Hepatocyte (in vitro differentiated cells): ENCODE results near the gene EYS. TPM values are rescaled to one million over a fixed set of nuclear protein-coding genes. Genes with fewer than 3 reads are reported as not detected.

Experiments
- DNase-seq: peaks from one replicate; pipeline ENCODE4 v3.0.0-alpha.2; 2016; ENCODE audit warnings: low spot score
- H2AFZ ChIP-seq: fragments of 200-600 bp; sonication (generic); 2 replicates; pipeline ENCODE4 v1.6.0; 2016; ENCODE audit warnings: antibody characterized with exemption, mild to moderate bottlenecking
- H3K27ac ChIP-seq: fragments of 200-600 bp; sonication (generic); 2 replicates; pipeline ENCODE4 v1.5.1; 2016; ENCODE audit warnings: mild to moderate bottlenecking
- H3K27me3 ChIP-seq: fragments of 200-600 bp; sonication (generic); 2 replicates; pipeline ENCODE4 v1.6.1; 2016
- H3K36me3 ChIP-seq: fragments of 200-600 bp; sonication (generic); replicated peaks from 2 replicates; pipeline ENCODE4 v1.5.1; 2016; ENCODE audit warnings: low read depth; ENCODE audit not compliant: insufficient read depth
- H3K4me1 ChIP-seq: fragments of 200-600 bp; sonication (generic); 2 replicates; pipeline ENCODE4 v1.5.1; 2016; ENCODE audit warnings: mild to moderate bottlenecking, moderate library complexity; ENCODE audit not compliant: insufficient read depth
- H3K4me2 ChIP-seq: fragments of 200-600 bp; sonication (generic); 2 replicates; pipeline ENCODE4 v1.6.0; 2016
- H3K4me3 ChIP-seq: fragments of 200-600 bp; sonication (generic); 2 replicates; pipeline ENCODE4 v1.5.1; 2016; ENCODE audit warnings: mild to moderate bottlenecking
- H3K79me2 ChIP-seq: fragments of 200-600 bp; sonication (generic); 2 replicates; pipeline ENCODE4 v1.6.0; 2017; ENCODE audit warnings: mild to moderate bottlenecking
- H3K9me2 ChIP-seq: fragments of 200-600 bp; sonication (generic); replicated peaks from 2 replicates; pipeline ENCODE4 v1.6.0; 2017; ENCODE audit warnings: mild to moderate bottlenecking; ENCODE audit not compliant: insufficient read depth
- H3K9me3 ChIP-seq: fragments of 200-600 bp; sonication (generic); 2 replicates; pipeline ENCODE4 v1.5.1; 2016; ENCODE audit warnings: low read depth, mild to moderate bottlenecking
- H4K20me1 ChIP-seq: fragments of 200-600 bp; sonication (generic); 2 replicates; pipeline ENCODE4 v1.6.0; 2016; ENCODE audit warnings: mild to moderate bottlenecking; ENCODE audit not compliant: insufficient read depth, poor library complexity, severe bottlenecking
- CTCF ChIP-seq: fragments of 200-600 bp; sonication (generic); IDR thresholded peaks from 2 replicates; pipeline ENCODE4 v1.5.1; 2016; ENCODE audit warnings: antibody characterized with exemption, mild to moderate bottlenecking; ENCODE audit not compliant: poor library complexity
- EZH2 ChIP-seq: fragments of 200-600 bp; sonication (generic); IDR thresholded peaks from 2 replicates; pipeline ENCODE4 v1.6.1; 2016; ENCODE audit warnings: antibody characterized with exemption, mild to moderate bottlenecking, borderline replicate concordance
- EZH2phosphoT487 ChIP-seq: fragments of 200-600 bp; sonication (generic); IDR thresholded peaks from one replicate; pipeline ENCODE4 v1.6.1; 2018; ENCODE audit warnings: antibody characterized with exemption, mild to moderate bottlenecking, low read depth, moderate library complexity; ENCODE audit not compliant: unreplicated experiment, severe bottlenecking
- WGBS: methylation state at CpG from one replicate; pipeline ENCODE4 v1.1.6; 2016; ENCODE audit warnings: low lambda C conversion rate; ENCODE audit errors: missing lambda C conversion rate; 5-methylcytosine and 5-hydroxymethylcytosine counted together
- polyA plus RNA-seq: library from polyadenylated mRNA; unstranded; fragments of >200 nt; fragmentation: Nextera tagmentation; extraction: Ambion mirVana; gene quantifications from 2 replicates; pipeline ENCODE4 v1.2.1, GENCODE V29; 2016
- total RNA-seq: library from RNA; depleted of rRNA; stranded (reverse); fragments of >200 nt; gene quantifications from 2 replicates; pipeline ENCODE4 v1.2.3, GENCODE V29; 2014

Gene EYS
- total and polyA plus RNA-seq, 2 experiments from 2014 or later = 0.57 to 0.68 TPM

GRCh38 chr6:64062960-64063683 lies 1643.9 kb downstream of the EYS start:
- WGBS = 94% methylated on average over 5 of the region's 5 CpGs
- no peaks in the 10 kb centered on the region for H3K9me2 ChIP-seq

GRCh38 chr6:64054861-64055260 lies 1652.2 kb downstream of the EYS start:
- Histone ChIP-seq H2AFZ (no peak overlapping the region), H3K27me3 (no peaks in the 10 kb centered on the region), H3K4me3 (no peak overlapping the region), H3K9me2 (no peaks in the 10 kb centered on the region), H4K20me1 (no peaks in the 10 kb centered on the region), H3K9me3 (no peaks in the 10 kb centered on the region), H3K4me1 (no peaks in the 10 kb centered on the region), H3K79me2 (no peaks in the 10 kb centered on the region), H3K4me2 (no peak overlapping the region), H3K36me3 (no peaks in the 10 kb centered on the region), H3K27ac (no peak overlapping the region)
- no peak for DNase-seq
- WGBS = 84% methylated on average over 1 of the region's 1 CpG
- TF ChIP-seq EZH2 = no peak
- no peak for TF ChIP-seq CTCF
- TF ChIP-seq EZH2phosphoT487 = no peak

More at GRCh38 chr6:64062960-64063683, 1643.9 kb downstream of the EYS start:
- Histone ChIP-seq H4K20me1 (no peaks in the 10 kb centered on the region), H3K27me3 (no peaks in the 10 kb centered on the region), H2AFZ (no peak overlapping the region), H3K4me2 (no peak overlapping the region), H3K4me3 (no peak overlapping the region), H3K27ac (no peak overlapping the region), H3K36me3 (no peaks in the 10 kb centered on the region), H3K4me1 (peaks cover 6% of the 10 kb centered on the region), H3K9me3 (no peaks in the 10 kb centered on the region), H3K79me2 (no peaks in the 10 kb centered on the region)
- DNase-seq = no peak
- TF ChIP-seq EZH2 (no peak), CTCF (no peak), EZH2phosphoT487 (no peak)

GRCh38 chr6:64050590-64050989 lies 1656.4 kb downstream of the EYS start:
- H3K4me3 ChIP-seq = no peak overlapping the region
- TF ChIP-seq EZH2phosphoT487 = no peak
- no peak for TF ChIP-seq CTCF
- no peak for TF ChIP-seq EZH2
- no peaks in the 10 kb centered on the region for H3K79me2 ChIP-seq
- H3K4me1 ChIP-seq = no peaks in the 10 kb centered on the region
- WGBS = 69% methylated on average over 1 of the region's 1 CpG
- no peaks in the 10 kb centered on the region for H3K9me3 ChIP-seq
- no peak for DNase-seq
- no peak overlapping the region for H3K27ac ChIP-seq
- H2AFZ ChIP-seq = no peak overlapping the region
- no peaks in the 10 kb centered on the region for H3K27me3 ChIP-seq
- no peaks in the 10 kb centered on the region for H4K20me1 ChIP-seq
- H3K9me2 ChIP-seq = no peaks in the 10 kb centered on the region
- H3K36me3 ChIP-seq = no peaks in the 10 kb centered on the region
- H3K4me2 ChIP-seq = no peak overlapping the region
